GM12875 (cell line): ENCODE results near the gene FTCD.
"Not testable (repeated sequence)": the region's sequence is repeated elsewhere in the genome, so short reads cannot be mapped to it uniquely, and the experiment has no call there.

Source experiments
- H3K4me3 ChIP-seq: one replicate; pipeline ENCODE4 v1.5.1; 2011; ENCODE audit warnings: low read depth, low read length, control low read depth
- TF ChIP-seq, protein P1 (sequence below): IDR thresholded peaks from 2 replicates; pipeline ENCODE4 v1.5.1; 2011; ENCODE audit warnings: low read depth, mild to moderate bottlenecking, control low read depth, inconsistent platforms, low read length, moderate library complexity, borderline replicate concordance; ENCODE audit not compliant: insufficient read depth

The FTCD gene

DNA sequence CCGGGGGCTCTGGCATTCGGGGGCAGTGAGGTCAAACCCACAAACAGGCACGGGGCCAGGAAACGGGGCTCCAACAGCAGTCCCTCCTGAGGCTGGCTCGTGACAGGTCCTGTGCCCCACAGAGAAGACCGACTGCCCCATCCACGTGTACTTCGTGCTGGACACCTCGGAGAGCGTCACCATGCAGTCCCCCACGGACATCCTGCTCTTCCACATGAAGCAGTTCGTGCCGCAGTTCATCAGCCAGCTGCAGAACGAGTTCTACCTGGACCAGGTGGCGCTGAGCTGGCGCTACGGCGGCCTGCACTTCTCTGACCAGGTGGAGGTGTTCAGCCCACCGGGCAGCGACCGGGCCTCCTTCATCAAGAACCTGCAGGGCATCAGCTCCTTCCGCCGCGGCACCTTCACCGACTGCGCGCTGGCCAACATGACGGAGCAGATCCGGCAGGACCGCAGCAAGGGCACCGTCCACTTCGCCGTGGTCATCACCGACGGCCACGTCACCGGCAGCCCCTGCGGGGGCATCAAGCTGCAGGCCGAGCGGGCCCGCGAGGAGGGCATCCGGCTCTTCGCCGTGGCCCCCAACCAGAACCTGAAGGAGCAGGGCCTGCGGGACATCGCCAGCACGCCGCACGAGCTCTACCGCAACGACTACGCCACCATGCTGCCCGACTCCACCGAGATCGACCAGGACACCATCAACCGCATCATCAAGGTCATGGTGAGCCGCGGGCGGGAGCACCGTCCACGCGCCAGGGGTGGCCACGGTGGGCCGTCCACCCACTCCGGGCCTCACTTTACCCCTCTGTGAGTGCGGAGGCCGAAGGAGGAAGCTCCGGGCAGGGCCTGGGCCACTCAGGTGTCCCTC lies 43.3 kb downstream of the FTCD start:
- no peak overlapping the region for H3K4me3 ChIP-seq
- TF ChIP-seq, protein P1, sequence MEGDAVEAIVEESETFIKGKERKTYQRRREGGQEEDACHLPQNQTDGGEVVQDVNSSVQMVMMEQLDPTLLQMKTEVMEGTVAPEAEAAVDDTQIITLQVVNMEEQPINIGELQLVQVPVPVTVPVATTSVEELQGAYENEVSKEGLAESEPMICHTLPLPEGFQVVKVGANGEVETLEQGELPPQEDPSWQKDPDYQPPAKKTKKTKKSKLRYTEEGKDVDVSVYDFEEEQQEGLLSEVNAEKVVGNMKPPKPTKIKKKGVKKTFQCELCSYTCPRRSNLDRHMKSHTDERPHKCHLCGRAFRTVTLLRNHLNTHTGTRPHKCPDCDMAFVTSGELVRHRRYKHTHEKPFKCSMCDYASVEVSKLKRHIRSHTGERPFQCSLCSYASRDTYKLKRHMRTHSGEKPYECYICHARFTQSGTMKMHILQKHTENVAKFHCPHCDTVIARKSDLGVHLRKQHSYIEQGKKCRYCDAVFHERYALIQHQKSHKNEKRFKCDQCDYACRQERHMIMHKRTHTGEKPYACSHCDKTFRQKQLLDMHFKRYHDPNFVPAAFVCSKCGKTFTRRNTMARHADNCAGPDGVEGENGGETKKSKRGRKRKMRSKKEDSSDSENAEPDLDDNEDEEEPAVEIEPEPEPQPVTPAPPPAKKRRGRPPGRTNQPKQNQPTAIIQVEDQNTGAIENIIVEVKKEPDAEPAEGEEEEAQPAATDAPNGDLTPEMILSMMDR: no peak

DNA sequence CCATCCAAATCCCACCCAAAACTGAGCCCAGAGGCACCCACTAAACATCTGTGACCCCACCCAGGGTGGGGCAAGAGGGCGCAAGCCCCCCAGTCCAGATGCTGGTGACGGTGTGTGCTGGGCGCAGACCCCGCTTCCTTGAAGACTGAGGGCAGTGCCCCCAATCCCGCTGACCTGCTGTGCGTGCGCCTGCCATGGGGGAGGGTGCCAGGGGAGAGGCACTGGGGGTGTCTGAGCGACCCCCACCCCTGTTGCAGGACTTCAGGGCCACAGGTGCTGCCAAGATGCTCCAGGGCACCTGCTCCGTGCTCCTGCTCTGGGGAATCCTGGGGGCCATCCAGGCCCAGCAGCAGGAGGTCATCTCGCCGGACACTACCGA lies 44.2 kb downstream of the FTCD start:
- TF ChIP-seq, protein P1: no peak

DNA sequence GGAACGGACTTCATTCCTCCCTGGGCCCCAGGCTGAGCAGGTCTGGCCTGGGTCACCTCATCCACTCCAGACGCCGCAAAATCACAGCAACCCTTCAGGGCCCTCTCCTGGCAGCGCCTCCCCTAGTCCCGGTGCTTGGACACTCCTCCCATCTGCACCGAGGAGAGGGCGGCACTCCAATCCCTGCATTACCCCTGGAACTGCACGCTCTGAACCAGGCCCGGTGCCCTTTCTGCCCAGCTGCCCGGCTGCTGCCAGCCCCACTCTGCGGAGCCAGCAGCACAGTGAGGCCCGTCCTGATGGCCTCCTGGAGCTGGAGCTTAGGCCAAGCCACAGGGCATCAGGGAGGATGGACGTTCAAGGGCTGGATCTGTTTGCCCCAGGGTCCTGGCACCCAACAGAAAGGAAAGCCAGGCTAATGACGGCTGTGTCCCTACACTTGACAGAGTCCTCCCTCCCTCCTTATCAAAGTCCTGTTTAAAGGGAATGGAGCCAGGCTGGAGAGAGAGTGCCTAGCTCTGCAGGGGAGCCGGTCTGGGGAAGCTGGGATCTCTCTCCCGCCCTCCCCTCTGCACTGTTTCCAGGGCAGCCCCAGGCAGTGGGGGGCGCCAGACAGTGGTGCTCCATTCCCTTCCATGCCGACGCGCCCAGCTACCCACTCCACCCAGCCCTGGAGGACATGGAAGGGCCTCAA lies 44.7 kb downstream of the FTCD start:
- H3K4me3 ChIP-seq: no peak overlapping the region
- TF ChIP-seq, protein P1: no peak

More for the DNA sequence above, 44.2 kb downstream of the FTCD start:
- no peak overlapping the region for H3K4me3 ChIP-seq

DNA sequence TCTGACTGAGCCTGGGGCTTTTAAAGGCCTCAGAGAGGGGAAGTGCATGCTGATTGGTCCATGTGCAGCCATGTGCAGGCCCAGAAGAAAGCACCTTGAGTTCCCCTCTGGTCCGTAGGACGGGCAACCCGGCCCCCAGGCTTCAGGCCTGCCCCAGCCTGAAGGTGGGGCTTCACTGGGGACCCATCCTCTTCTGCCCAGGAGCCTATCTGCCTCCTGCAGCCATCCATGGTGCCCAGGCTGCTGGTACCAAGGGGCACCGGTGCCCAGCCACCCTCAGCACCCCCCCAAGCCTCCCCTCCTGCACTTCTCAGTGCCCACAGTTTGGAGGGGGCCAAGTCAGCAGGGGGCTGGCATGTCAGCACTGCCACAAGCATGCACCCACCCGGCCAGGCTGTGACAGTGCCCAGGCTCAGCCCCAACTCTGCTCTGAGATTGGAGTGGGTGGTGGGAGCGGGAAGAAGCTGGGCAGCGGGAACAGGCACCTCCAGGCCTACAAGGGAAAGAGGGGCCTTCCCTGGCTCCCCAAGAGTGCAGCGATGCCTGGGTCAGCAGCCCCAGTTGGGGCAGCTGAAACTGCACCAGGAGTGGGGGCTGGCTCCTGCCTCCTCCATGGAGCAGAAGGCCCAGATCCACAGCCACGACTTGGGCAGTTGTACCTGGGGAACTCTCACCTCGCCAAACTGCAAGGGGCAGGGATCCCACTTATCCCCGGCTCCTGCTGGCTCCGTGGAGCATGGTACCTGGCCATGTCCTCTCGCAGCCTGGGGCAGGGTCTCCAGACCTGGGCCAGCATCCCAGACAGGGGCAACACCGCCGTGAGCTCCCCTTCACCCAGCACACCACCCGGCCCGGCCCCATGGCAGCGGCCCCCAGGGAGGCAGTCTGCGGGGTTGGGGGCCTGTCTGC lies 45.8 kb downstream of the FTCD start:
- H3K4me3 ChIP-seq: no peak overlapping the region
- TF ChIP-seq, protein P1: no peak

DNA sequence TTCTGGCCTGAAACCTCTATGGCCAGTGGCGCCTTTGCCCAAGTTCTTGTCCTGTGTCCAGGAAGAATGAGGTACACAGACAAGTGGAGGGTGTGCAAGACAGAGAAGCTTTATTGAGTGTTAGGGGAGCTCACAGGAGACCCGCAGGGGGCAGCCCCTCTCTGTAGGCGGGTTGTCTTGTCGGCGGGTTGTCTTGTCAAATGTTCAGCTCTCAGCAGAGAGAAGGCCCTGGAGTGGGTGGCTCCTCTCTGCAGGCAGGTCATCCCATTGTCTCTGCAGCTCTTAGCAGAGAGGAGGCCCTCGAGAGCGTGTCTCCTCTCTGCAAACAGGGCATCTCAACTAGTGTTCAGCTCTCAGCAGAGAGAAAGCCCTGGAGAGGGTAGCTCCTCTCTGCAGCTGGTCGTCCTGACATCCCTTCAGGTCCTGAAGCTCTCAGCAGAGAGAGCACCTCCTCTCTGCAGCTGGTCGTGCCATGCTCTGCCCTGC lies 46.5 kb downstream of the FTCD start:
- H3K4me3 ChIP-seq: no peak overlapping the region
- TF ChIP-seq, protein P1: no peak

DNA sequence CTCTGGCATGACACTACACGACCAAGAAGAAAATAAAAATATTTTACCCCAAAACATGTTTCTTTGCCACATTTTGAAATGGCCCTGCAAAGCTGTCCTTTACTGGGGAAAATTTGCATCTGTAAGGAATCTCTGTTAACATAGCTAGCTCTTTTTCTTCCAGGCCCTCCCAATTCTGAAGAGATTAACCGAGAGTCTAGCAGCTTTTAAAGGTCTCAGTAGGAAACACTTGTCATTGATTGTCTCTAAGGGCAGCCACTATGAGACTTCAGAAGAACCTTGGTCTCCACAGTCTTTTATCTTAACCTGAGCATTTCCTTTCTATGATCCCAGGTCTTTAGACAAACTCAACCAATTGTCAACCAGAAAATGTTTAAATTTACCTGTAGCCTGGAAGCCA lies 48.0 kb downstream of the FTCD start:
- not testable (repeated sequence) for H3K4me3 ChIP-seq

DNA sequence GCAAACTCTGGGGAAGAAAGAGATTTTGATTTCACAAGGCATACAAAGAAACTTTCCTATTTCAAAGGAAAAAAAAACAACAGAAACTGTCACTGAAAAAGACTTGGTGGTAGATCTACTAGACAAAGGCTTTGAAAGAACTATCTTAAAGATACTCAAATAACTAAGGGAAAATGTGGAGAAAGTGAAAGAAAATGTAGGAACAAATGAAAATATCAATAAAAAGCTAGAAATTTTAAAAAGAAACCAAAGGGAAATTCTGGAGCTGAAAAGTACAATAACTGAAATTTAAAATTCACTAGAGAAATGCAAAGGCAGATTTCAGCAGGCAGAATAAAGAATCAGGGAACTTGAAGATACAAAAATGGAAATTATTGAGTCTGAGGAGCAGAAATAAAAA lies 51.3 kb downstream of the FTCD start:
- TF ChIP-seq, protein P1: no peak
- no peak overlapping the region for H3K4me3 ChIP-seq
